ENCODE data around the gene OR12D2.
"Not testable (repeated sequence)": the region's sequence is repeated elsewhere in the genome, so short reads cannot be mapped to it uniquely, and the experiment has no call there.

Gene OR12D2, protein sequence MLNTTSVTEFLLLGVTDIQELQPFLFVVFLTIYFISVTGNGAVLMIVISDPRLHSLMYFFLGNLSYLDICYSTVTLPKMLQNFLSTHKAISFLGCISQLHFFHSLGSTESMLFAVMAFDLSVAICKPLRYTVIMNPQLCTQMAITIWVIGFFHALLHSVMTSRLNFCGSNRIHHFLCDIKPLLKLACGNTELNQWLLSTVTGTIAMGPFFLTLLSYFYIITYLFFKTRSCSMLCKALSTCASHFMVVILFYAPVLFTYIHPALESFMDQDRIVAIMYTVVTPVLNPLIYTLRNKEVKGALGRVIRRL

DNA sequence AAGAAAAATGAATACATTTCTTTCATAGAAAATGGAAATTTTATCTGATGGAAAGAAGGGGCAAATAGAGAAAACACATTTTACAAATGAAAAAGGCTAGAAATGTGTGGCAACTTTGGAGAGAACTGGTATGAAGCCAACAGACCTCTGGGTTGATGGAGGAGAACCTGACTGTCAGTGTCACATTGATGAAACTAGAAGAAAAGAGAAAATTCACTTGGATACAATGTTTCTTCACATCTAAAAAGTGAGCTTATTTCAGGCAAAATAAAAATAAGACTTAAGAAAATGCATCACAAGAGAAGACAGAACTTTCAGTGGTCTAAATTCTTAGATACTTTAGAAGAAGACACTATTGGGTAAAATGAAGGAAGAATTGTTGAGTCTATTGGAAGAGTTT is at the start of gene OR12D2:
OR12D2 (plus strand) TSS at position 301 of the 400 bp plus-strand sequence. CDS start 1,069 bp downstream, outside the sequence.
- no peak for DNase-seq

DNA sequence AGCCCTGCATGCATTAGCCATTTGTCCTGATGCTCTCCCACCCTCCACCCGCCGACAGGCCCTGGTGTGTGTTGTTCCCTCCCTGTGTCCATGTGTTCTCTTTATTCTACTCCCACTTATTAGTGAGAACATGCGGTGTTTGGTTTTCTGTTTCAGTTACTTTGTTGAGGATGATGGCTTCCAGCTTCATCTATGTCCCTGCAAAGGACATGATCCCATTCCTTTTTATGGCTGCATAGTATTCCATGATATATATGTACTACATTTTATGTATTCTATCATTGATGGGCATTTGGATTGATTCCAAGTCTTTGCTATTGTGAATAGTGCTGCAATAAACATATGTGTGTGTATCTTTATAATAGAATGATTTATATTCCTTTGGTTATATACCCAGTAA is 46.1 kb upstream of the OR12D2 start:
- not testable (repeated sequence) for DNase-seq

DNA sequence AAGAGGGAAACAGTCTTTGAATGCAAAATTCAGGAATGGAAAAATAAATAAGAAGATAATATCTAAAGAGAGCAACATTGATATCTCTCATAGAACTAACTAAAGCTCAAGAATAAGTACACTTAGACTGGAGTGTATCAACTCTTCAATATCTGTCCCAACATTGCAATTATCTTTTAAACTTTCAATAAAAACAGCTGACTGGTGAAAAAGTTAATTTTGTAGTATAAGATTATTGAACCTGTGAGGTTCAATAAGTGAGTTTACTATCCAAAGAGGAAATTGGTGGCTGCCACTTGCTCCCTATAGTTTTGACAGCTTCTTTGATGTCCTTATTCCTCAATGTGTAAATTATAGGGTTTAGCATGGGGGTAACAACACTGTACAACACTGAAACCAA is 40.5 kb upstream of the OR12D2 start:
- no peak for DNase-seq

DNA sequence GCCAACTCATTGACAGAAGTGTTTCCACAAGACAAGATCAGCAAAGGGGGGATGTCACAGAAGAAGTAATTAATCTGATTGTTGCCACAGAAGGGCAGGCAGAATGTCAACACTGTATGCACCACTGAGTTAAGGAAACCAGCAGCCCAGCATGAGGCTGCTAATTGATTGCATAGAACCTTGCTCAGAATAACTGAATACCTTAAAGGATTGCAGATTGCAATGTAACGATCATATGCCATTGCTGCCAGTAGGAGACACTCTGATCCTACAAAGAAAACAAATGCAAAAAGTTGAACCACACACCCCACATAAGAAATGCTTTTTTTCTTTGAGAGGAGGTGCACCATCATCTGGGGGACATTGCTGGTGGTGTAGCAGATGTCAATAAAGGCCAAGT is 39.8 kb upstream of the OR12D2 start:
- no peak for DNase-seq

DNA sequence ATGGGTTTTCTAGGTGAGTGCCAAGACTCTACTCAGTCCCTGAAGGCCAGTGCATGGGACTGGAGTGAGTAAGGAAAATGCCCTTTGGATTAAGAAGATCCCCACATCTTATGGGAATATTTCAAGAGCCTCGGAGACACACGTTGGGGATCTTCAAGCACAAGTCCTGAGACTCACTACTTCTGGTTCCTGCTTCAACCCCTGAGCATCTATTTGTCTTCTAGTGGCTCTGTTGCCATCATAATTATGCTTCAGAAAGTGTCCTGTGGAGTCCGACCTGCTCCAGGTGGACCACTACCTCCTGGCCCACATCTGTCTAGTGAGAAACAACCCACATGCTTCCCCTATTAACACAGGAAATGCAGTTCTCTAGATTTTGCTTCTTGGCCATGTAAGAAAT is 26.7 kb upstream of the OR12D2 start, which contains the start of gene OR5V1:
OR5V1 (minus strand) TSS at position 101 of the 400 bp plus-strand sequence. CDS start 12,670 bp downstream, outside the sequence.
- no peak for DNase-seq

DNA sequence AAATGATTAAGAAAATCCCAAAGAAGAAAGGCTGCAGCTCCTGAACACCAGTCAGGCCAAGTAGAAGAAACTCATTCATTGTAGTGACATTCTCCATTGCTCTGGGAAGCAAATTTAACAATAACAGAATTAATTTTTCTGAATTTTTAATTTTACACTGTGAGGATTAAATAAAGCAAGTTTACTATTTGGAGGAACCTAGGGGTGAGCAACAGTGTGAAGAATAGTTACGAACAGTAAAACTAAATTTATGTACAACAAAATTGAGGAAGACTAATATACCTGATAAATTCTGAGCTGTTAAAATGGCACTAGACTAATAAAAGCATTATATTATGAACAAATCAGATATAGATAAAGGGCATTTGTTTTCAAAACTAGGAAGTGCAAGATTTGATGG is 20.2 kb upstream of the OR12D2 start, which contains the start of gene OR12D3:
OR12D3 (minus strand) TSS at position 101 of the 400 bp plus-strand sequence; CDS start at position 97, 4 bp downstream.
- DNase-seq = no peak

DNA sequence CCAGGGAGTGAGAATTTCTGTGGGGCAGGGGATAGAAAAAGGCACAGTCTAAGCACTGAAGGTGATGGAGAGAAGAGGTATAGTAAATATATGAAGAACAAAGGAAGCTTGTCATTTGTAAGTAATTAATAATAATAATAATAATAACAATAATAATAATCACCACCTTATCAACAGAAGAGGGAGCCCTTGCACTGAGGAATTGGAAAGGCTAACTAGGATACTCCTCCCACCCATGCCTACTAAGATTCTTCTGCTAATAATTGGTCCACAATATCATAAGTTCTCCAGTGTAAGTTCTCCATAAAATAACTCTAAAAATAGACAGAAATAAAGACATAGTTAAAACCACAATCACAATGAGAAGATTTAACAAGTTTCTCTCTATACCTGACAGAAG is 19.4 kb upstream of the OR12D2 start:
- DNase-seq = no peak

DNA sequence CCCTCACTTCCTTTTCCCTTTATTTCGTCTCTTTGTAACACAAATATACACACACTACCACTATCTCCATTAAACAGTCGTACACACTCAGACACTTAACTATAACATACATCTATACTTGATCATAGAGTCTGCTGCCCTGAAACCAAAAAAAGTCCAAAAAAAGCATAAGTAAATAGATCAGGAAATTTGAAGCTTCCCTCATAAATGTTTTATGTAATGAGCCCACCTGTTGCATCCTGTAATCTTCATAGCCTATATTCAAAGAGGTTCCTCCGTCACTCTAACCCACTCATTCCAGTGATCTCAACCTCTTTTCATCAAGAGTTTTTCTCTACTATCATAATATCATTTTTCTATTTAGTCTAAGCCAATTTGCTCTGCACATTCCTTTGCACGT is 6.9 kb upstream of the OR12D2 start:
- no peak for DNase-seq

DNA sequence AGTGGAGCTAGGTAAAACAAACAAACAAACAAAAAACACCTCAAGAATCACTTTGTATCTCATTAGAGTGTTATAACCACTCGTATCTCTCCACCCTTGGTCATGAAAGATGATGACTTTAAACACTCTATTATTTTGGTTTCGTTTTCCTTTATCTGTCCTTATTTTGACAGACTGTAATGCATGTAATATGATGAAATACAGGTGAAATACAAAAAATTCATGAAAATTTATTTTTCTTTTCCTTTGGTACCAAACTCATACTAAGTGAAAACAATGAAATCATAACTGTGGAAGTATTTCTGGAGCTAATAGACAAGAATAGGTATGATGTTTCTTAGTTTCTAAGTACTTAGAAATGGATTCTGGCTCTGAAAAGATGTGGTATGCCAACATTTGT is 4.1 kb downstream of the OR12D2 start:
- DNase-seq = no peak

DNA sequence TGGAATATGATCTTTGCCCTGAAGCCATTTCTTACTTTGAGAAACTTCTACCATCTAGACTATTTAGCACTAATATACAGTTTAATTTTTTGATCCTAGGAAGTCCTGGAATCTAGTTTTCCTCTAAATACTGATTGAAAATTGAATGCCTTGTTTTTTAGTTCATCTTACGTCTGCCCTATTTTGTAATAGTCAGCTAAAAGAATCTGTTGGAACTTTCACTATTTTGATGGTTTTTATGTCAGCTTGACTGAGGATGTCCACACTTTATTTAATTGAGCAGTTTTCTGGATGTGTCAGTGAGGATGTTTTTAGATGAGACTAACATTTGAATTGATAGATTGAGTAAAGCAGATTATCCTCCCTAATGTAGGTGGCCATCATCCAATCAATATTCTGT is 8.4 kb downstream of the OR12D2 start:
- DNase-seq = no peak

DNA sequence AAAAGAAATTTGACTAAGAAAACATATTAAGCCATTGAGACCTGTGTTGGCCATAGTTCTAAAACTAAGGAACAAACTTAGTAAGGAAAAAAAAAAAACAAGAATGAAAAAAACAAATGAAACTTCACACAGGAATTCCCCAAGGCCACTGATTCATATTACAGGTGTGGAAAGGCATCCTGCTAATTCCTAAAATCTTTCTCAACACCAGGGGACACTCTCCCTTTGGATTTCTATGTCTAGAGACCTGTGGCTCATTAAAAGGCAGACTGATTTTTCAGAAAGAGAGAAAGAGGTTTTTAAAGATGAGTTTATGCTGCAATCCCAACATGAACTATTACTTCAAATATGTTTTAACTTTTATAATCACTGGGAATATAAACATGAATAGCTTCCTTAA is 19.2 kb downstream of the OR12D2 start, which contains the start of gene OR12D1:
OR12D1 (plus strand) TSS at position 341 of the 400 bp plus-strand sequence.
- no peak for DNase-seq

DNA sequence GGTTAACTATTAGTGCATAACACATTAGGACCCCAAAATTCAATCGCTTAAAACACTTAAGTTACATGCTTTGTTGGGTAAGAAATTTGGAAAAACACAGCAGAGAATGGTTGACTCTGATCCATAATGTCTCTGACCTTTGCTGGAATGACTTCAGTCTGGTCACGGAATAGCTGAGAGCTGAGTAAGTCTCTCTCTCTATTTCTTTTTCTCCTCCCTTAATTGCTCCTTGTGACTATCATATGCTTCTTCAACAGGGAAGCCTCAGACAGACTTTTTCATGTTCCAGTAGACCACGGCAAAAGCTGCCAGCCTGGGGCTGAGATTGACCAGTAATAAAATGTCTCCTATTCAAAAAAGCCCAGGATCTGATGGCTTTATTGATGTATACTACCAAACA is 24.1 kb downstream of the OR12D2 start:
- DNase-seq = no peak

DNA sequence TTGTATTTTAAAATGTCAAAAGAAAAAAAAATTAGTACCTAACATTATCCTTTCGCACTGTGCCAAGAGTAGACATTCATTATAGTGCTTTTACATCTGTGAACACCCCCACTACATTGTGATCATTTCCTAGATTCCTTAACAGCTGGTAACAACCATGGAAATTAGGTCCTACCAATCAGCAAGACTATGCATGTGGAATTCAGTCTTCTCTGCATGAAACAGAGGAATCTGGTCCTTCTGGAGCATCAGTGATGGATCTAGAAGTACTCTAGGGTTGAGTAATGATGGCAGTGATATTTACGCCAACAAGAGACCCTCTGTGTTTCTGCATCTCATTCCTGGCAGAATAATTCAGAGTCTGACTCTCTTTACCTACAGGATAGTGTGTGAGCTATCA is 28.7 kb downstream of the OR12D2 start:
- no peak for DNase-seq

DNA sequence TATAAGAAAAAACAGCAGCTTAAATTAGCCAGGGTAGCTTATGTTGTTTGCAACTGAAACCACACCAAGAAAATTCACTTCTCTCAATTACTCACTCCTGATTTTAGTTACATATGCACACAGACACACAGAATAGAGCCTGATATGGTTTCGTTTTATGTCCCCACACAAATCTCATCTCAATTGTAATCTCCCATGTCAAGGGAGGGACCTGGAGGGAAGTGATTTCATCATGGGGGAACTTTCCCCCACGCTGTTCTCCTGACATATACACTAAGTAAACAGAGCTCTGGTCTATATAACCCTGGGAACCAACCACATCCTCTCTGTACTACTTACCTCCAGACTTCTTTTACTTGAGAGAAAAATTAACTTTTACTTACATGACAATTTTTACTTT is 29.1 kb downstream of the OR12D2 start:
- DNase-seq = no peak

DNA sequence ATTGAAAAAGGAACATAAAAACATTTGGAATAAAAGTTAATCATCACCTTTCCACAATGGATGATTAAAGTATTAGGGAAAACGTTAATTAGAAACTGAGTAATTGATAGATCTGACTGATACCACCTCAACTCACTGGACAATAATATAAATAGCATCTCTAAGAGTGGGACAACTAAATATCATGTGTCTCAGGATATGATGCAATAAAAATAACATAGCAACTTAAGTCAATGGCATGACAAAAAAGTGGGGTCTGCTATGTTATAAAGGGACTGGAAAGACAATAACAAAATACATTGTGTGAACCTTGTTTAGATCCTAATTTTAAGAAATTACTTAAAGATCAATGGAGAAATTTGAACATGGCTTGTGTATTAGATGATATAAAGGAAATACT is 29.6 kb downstream of the OR12D2 start:
- no peak for DNase-seq

DNA sequence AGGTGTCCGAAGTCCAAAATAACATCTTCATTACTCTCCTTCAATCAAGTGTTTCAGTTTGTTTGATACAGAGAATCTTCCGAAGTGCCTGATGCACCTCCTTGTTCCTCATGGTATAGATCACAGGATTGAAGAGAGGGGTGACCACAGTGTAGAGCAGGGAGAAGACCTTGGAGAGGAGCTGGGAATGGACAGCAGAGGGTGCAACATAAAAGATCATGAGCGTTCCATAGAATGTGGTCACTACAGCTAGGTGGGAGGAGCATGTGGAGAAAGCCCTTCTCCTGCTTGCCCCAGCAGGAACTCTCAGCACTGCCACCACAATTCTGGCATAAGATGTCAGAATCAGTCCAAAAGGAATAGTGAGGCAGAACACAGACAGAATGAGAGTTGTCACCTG is 31.2 kb downstream of the OR12D2 start:
- DNase-seq = no peak

DNA sequence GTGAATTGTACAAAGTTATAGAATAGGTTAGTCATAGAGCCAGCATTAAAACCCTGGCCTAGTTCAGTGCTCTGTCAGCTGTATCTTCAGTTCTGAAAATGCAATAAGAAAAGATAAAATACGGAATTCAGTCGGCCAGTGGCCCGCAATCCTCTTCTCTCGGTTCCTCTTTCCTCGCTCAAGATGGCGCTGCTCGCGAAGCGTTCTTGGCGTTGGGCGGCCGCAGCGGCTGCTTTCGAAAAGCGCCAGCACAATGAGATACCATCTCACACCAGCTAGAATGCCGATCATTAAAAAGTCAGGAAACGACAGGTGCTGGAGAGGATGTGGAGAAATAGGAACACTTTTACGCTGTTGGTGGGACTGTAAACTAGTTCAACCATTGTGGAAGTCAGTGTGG is 41.3 kb downstream of the OR12D2 start:
- DNase-seq = not testable (repeated sequence)

DNA sequence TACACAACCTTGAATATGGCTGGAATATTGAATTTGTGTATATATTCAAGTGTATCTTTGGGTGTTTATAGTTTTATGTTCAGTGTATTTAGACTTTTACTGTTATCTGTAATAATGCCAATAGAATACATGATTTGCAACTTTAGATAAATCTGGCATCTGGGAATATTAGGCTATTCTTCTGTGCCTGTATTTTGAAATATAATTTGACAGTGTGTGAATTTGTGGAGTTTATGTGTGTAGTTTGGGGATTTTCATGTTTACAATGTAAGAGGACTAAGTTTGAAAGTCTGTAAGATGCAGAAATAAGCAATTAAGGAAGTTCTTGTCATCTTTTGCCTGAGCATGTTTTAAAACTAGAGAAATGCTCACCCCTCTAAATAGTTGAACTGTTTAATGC is 43.6 kb downstream of the OR12D2 start, which contains the start of gene OR10C1:
OR10C1 (plus strand) TSS at position 301 of the 400 bp plus-strand sequence. CDS start 710 bp downstream, outside the sequence.
- no peak for DNase-seq

DNA sequence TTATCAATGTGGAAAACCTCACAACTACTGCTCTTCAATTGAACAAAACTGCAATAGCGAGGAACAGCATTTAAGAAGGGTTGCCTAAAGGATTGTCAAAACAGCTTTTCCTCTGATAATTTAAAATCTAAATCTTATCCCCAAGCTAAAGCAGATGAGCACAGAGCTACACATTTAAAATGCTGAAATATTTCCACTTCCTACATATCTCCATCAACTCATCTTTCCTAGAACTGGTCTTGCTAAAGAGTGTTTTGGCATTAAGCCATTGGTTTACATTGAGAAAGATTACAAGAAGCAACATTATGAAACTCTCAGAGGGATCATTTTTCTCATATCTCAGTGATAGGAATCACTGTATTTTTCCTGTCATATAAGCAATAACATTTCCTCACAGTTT is 47.3 kb downstream of the OR12D2 start:
- DNase-seq = no peak

DNA sequence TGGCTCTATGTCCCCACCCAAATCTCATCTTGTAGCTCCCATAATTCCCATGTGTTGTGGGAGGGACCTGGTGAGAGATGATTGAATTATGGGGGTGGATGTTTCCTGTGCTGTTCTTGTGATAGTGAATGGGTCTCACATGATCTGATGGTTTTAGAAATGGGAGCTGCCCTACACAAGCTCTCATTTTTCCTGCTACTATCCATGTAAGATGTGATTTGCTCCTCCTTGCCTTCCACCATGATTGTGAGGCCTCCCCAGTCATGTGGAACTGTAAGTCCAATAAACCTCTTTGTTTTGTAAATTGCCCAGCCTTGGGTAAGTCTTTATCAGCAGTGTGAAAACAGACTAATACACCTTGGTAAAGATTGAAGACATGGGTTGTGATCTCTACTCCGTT is 48.6 kb downstream of the OR12D2 start:
- DNase-seq = not testable (repeated sequence)
